ENCODE measurements around the gene SLC7A14.

DNA sequence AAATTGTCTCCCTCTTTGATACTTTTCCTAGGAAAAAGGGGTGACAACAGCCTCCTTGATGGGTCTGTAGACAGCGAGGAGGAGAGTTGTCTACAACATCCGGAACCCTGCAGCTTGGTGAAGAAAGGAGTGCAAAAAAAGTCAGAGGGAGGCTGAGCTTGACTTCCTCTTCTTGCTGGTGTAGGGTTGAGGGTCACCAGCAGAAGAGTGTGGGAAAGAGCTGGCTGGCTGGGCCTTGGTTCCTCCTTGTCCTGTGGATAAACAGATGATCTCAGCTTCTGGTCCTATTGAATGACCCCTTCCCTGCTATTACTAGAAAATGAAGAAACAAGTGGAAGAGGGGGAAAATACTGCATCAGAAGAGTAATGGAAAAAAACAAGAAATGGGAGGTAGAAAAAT is 20.4 kb downstream of the SLC7A14 start:
- TF ChIP-seq, protein P1, sequence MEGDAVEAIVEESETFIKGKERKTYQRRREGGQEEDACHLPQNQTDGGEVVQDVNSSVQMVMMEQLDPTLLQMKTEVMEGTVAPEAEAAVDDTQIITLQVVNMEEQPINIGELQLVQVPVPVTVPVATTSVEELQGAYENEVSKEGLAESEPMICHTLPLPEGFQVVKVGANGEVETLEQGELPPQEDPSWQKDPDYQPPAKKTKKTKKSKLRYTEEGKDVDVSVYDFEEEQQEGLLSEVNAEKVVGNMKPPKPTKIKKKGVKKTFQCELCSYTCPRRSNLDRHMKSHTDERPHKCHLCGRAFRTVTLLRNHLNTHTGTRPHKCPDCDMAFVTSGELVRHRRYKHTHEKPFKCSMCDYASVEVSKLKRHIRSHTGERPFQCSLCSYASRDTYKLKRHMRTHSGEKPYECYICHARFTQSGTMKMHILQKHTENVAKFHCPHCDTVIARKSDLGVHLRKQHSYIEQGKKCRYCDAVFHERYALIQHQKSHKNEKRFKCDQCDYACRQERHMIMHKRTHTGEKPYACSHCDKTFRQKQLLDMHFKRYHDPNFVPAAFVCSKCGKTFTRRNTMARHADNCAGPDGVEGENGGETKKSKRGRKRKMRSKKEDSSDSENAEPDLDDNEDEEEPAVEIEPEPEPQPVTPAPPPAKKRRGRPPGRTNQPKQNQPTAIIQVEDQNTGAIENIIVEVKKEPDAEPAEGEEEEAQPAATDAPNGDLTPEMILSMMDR (conservative IDR thresholded peaks at IDR 0.05; ENCODE audit: low read length): no peak
- no peak for TF ChIP-seq EZH2phosphoT487 (IDR thresholded peaks at IDR 0.05; ENCODE audit: borderline replicate concordance)
